Measurements from ENCODE around the gene PRSS56. TPM values are rescaled to one million over a fixed set of nuclear protein-coding genes. Genes with fewer than 3 reads are reported as not detected.

The PRSS56 gene
- total RNA-seq, 1 donor from 2014 or later: not detected

- Histone ChIP-seq H3K9me3 (replicated peaks) (no peaks in the 10 kb centered on the region), H3K4me3 (no peak overlapping the region), H3K27ac (replicated peaks) (no peak overlapping the region), H3K4me1 (peaks cover 44% of the 10 kb centered on the region), H3K27me3 (ENCODE audit: low read depth) (peaks cover 66% of the 10 kb centered on the region), H3K36me3 (no peaks in the 10 kb centered on the region)
- intact Hi-C loops (cut with micrococcal nuclease): no loop called here
- DNase-seq: no peak
- no peak for TF ChIP-seq CTCF (IDR thresholded peaks at IDR 0.05; ENCODE audit: borderline replicate concordance)
Observed at GRCh38 chr2:232525199-232525598, 5.0 kb downstream of the PRSS56 start.

GRCh38 chr2:232525791-232526371, 5.7 kb downstream of the PRSS56 start, which contains the start of gene CHRND:
TSS of gene CHRND (plus strand) at chr2:232526160. CDS start at chr2:232526216, 56 bp downstream.
- H3K4me3 ChIP-seq: no peak within 1 kb of the TSS
- intact Hi-C loops (cut with micrococcal nuclease): no loop called here
- peaks cover 59% of the 10 kb centered on the region for H3K27me3 ChIP-seq (ENCODE audit: low read depth)
- TF ChIP-seq CTCF (IDR thresholded peaks at IDR 0.05; ENCODE audit: borderline replicate concordance): no peak
- peaks cover 44% of the 10 kb centered on the region for H3K4me1 ChIP-seq
- no peak within 1 kb of the TSS for H3K27ac ChIP-seq (replicated peaks)
- no peaks in the 10 kb centered on the region for H3K36me3 ChIP-seq
- no peaks in the 10 kb centered on the region for H3K9me3 ChIP-seq (replicated peaks)
- DNase-seq: peak; percentile 37

GRCh38 chr2:232526372-232526941, 6.3 kb downstream of the PRSS56 start:
- H3K4me3 ChIP-seq: no peak overlapping the region
- H3K36me3 ChIP-seq: no peaks in the 10 kb centered on the region
- intact Hi-C loops (cut with micrococcal nuclease): no loop called here
- TF ChIP-seq CTCF (IDR thresholded peaks at IDR 0.05; ENCODE audit: borderline replicate concordance): no peak
- H3K27ac ChIP-seq (replicated peaks): no peak overlapping the region
- H3K4me1 ChIP-seq: peaks cover 44% of the 10 kb centered on the region
- no peak for DNase-seq
- peaks cover 59% of the 10 kb centered on the region for H3K27me3 ChIP-seq (ENCODE audit: low read depth)
- no peaks in the 10 kb centered on the region for H3K9me3 ChIP-seq (replicated peaks)

GRCh38 chr2:232527905-232528470, 7.8 kb downstream of the PRSS56 start:
- intact Hi-C loops (cut with micrococcal nuclease): no loop called here
- Histone ChIP-seq H3K36me3 (no peaks in the 10 kb centered on the region), H3K27me3 (ENCODE audit: low read depth) (peaks cover 45% of the 10 kb centered on the region), H3K9me3 (replicated peaks) (no peaks in the 10 kb centered on the region), H3K27ac (replicated peaks) (no peak overlapping the region), H3K4me1 (peaks cover 35% of the 10 kb centered on the region), H3K4me3 (no peak overlapping the region)
- no peak for TF ChIP-seq CTCF (IDR thresholded peaks at IDR 0.05; ENCODE audit: borderline replicate concordance)
- no peak for DNase-seq

GRCh38 chr2:232528746-232529460, 8.7 kb downstream of the PRSS56 start:
- Histone ChIP-seq H3K9me3 (replicated peaks) (no peaks in the 10 kb centered on the region), H3K4me3 (no peak overlapping the region), H3K4me1 (peaks cover 26% of the 10 kb centered on the region), H3K27me3 (ENCODE audit: low read depth) (peaks cover 36% of the 10 kb centered on the region), H3K36me3 (no peaks in the 10 kb centered on the region), H3K27ac (replicated peaks) (no peak overlapping the region)
- intact Hi-C loops (cut with micrococcal nuclease): no loop called here
- DNase-seq: peak; percentile 2
- no peak for TF ChIP-seq CTCF (IDR thresholded peaks at IDR 0.05; ENCODE audit: borderline replicate concordance)
